ENCODE measurements around the gene PRH2.

The PRH2 gene

DNA sequence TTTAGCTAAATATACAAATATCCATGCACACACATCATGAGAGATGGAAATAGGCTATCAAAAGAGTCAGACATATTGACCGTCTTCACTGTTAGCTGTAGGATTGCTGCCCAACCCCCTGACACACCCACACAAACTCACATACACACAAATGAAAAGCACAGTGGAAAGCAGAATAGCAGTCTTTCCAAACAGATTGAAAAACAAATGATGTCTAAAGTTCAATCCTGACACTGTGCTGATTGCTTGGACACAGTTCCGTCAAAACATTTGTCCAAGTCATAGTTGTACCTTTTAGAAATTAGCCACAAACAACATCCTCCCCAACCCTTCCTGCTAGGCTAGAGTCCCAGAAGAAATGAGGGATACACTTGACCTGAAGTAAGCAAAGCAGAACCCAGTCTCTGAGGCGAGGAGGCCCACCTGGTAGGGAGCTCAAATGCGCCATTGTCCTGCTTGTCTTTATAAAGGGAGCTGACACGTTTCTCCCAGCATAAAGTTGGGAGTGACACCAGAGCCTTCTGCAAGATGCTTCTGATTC is at the start of gene PRH2:
Gene PRH2 (plus strand): TSS at position 491 of the 541 bp plus-strand sequence. CDS start 38 bp downstream, at position 529.
- ChIA-PET CTCF (no interaction called here), POLR2A (no interaction called here)

DNA sequence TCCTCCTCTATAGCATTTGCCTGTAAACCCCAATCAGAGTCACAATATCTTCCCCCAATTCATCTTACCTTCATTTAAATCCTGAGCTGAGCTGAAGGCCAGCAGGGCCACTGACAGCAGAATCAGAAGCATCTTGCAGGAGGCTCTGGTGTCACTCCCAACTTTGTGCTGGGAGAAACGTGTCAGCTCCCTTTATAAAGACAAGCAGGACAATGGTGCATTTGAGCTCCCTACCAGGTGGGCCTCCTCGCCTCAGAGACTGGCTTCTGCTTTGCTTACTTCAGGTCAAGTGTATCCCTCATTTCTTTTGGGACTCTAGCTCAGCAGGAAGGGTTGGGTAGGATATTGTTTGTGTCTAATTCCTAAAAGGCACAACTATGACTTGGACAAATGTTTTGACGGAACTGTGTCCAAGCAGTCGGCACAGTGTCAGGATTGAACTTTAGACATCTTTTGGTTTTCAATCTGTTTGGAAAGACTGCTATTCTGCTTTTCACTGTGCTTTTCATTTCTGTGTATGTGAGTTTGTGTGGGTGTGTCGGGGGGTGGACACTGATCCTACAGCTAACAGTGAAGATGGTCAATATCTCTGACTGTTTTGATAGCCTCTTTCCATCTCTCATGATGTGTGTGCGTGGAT is 44.8 kb upstream of the PRH2 start, which contains the start of gene PRH1:
Gene PRH1 (minus strand): TSS at position 170 of the 640 bp plus-strand sequence. CDS start 38 bp downstream, at position 132.
- no peak for DNase-seq (ENCODE audit: extremely low spot score)
- CTCF ChIA-PET = no interaction called here
- TF ChIP-seq, protein P1, sequence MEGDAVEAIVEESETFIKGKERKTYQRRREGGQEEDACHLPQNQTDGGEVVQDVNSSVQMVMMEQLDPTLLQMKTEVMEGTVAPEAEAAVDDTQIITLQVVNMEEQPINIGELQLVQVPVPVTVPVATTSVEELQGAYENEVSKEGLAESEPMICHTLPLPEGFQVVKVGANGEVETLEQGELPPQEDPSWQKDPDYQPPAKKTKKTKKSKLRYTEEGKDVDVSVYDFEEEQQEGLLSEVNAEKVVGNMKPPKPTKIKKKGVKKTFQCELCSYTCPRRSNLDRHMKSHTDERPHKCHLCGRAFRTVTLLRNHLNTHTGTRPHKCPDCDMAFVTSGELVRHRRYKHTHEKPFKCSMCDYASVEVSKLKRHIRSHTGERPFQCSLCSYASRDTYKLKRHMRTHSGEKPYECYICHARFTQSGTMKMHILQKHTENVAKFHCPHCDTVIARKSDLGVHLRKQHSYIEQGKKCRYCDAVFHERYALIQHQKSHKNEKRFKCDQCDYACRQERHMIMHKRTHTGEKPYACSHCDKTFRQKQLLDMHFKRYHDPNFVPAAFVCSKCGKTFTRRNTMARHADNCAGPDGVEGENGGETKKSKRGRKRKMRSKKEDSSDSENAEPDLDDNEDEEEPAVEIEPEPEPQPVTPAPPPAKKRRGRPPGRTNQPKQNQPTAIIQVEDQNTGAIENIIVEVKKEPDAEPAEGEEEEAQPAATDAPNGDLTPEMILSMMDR (IDR thresholded peaks at IDR 0.05; ENCODE audit: control extremely low read depth, extremely low read depth, low read depth, missing control alignments) = no peak
- POLR2A ChIA-PET = no interaction called here

More for the DNA sequence above, at the start of gene PRH2:
- TF ChIP-seq, protein P1 (IDR thresholded peaks at IDR 0.05; ENCODE audit: control extremely low read depth, extremely low read depth, low read depth, missing control alignments) = no peak
- no peak for DNase-seq (ENCODE audit: extremely low spot score)

DNA sequence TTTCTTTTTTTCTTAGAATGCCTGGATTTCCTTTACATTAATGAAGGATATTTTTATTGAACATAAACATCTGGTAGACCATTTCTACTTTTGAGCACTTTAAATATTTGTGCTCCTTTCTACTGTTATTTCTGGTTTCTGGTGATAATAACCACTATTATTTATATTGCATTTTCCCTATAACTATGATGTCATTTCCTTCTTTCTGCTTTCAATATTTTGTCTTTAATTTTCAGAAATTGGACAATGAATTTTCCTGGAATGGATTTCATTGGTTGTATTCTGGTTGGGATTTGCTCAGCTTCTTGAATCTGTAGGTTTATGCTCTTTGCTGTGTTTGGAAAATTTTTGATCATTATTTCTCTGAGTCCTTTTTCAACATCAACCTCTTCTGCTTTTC is 39.8 kb upstream of the PRH2 start:
- TF ChIP-seq, protein P1 (IDR thresholded peaks at IDR 0.05; ENCODE audit: control extremely low read depth, extremely low read depth, low read depth, missing control alignments) = no peak
- POLR2A ChIA-PET = no interaction called here
- no peak for DNase-seq (ENCODE audit: extremely low spot score)
- CTCF ChIA-PET = interaction anchor here (1.1 kb wide), 1 partner anchor 13 kb away, joined by 5 read pairs; no protein-coding TSS in a partner anchor

DNA sequence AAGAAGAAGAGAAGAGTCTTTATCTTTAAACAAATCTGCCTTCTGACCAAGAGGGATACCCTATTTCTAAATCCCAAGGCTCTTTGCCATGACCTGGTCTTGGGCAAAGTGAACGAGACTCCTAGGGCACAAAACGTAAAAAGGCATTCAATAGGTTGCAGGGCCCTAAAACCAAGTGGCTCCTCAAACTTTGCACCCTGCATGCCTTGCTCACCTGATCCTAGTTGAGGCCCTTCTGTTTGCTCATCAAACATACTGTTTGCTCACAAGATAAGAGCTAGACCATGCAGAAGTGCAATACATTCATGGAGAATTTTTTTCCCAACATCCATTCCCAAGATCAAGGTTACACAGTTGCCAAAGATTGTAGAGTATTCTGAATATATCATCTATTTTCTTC is 37.1 kb upstream of the PRH2 start:
- POLR2A ChIA-PET = no interaction called here
- CTCF ChIA-PET = interaction anchor here (1.3 to 1.4 kb wide), 2 partner anchors 9 to 18 kb away, joined by 3 read pairs; no protein-coding TSS in a partner anchor
- no peak for DNase-seq (ENCODE audit: extremely low spot score)
- TF ChIP-seq, protein P1 (IDR thresholded peaks at IDR 0.05; ENCODE audit: control extremely low read depth, extremely low read depth, low read depth, missing control alignments) = no peak

DNA sequence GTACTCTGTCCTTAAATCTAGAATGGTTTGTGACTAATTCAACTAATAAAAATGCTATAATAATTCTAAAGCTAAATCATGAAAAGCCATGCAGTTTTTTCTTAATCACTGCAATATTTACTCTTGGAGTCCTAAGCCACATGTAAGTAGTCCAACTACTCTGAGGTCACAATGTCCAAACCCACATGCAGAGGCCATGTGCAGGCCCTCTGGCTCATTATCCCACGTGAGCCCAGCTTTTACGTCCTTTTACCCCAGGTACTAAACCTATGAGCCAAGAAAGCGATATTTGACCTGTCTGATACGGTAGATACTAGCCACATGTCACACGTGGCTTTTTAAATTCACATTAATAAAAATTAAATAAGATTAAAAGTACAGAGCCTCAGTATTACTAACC is 32.2 kb upstream of the PRH2 start:
- ChIA-PET CTCF (no interaction called here), POLR2A (no interaction called here)
- TF ChIP-seq, protein P1 (IDR thresholded peaks at IDR 0.05; ENCODE audit: control extremely low read depth, extremely low read depth, low read depth, missing control alignments) = no peak
- no peak for DNase-seq (ENCODE audit: extremely low spot score)

DNA sequence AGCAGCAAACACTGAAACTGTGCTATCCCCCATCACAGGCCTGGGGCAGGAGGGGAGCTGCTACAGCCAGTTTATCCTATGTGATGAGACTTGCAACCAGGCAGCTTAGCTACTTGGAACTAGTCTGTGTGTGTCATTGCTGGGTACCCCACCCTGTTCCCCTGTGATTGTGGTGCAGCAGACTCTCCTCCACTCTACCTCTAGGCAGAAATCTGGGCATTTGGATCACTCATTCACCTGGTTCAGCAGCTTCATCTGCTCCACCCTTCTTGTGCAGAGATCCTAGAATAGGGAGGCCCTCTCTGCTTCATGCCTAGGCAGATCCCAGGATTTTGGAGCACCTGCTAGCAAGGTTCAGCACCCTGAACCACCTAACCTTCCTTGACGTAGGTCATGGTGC is 28.5 kb upstream of the PRH2 start:
- TF ChIP-seq, protein P1 (IDR thresholded peaks at IDR 0.05; ENCODE audit: control extremely low read depth, extremely low read depth, low read depth, missing control alignments) = no peak
- POLR2A ChIA-PET = no interaction called here
- CTCF ChIA-PET = interaction anchor here (1.4 kb wide), 2 partner anchors 8 to 23 kb away, joined by 3 read pairs; no protein-coding TSS in a partner anchor
- no peak for DNase-seq (ENCODE audit: extremely low spot score)

Measured in GM10248 (cell line).